ENCODE results near the gene TBC1D9B. TPM values are rescaled to one million over a fixed set of nuclear protein-coding genes. Genes with fewer than 3 reads are reported as not detected.

Gene TBC1D9B
- total RNA-seq, 1 donor from 2014 or later, result 79.6 TPM

DNA sequence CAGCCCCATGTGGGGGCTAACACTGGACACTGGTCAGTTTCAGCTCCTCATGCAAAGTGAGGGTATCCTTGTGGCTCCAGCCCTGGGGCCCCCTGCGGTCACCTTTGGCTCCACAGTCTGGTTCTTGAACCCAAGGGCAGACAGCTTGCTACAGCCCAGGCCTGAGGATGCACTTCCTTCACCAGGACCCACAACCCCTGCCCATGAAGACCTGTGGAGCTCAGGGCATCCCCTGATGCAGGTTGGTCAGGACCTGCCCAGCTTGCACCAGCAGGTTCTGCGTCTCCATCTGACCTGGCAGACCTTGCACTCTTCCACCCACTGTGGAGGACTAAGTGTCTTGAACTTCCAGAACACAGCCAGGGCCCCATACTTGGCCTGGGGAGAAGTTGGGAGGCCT lies 45.4 kb downstream of the TBC1D9B start:
- Histone ChIP-seq H3K27me3 (ENCODE audit: control insufficient read depth, insufficient read depth, low read length) (no peaks in the 10 kb centered on the region), H3K36me3 (ENCODE audit: control insufficient read depth, insufficient read depth, low read length) (peaks cover 2% of the 10 kb centered on the region), H3K4me3 (ENCODE audit: low read depth, low read length) (no peak overlapping the region)
- TF ChIP-seq, protein P1, sequence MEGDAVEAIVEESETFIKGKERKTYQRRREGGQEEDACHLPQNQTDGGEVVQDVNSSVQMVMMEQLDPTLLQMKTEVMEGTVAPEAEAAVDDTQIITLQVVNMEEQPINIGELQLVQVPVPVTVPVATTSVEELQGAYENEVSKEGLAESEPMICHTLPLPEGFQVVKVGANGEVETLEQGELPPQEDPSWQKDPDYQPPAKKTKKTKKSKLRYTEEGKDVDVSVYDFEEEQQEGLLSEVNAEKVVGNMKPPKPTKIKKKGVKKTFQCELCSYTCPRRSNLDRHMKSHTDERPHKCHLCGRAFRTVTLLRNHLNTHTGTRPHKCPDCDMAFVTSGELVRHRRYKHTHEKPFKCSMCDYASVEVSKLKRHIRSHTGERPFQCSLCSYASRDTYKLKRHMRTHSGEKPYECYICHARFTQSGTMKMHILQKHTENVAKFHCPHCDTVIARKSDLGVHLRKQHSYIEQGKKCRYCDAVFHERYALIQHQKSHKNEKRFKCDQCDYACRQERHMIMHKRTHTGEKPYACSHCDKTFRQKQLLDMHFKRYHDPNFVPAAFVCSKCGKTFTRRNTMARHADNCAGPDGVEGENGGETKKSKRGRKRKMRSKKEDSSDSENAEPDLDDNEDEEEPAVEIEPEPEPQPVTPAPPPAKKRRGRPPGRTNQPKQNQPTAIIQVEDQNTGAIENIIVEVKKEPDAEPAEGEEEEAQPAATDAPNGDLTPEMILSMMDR (IDR thresholded peaks at IDR 0.05; ENCODE audit: insufficient read depth, low read length, poor library complexity, severe bottlenecking), result no peak
- no peak for DNase-seq (ENCODE audit: low read depth)

DNA sequence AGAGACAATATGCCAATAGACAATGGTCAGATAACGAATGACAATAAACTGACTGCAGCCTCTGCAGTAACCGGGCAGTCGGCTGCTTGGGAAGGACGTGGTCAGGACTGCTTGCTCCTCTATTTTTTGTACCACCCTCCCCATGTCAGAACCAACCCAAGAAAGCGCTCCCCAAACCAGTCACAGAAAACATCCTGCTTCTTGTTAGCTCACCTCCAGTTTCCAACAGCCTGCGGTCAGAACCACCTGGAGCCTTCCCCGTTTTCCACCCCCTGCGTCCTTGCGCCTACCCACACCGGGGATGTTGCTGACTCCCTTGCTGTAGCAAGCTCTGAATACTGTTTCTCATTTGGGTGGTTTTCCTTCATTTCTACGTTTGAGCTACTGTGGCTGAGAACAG lies 47.4 kb downstream of the TBC1D9B start:
- Histone ChIP-seq H3K27me3 (ENCODE audit: control insufficient read depth, insufficient read depth, low read length) (no peaks in the 10 kb centered on the region), H3K4me3 (ENCODE audit: low read depth, low read length) (no peak overlapping the region), H3K36me3 (ENCODE audit: control insufficient read depth, insufficient read depth, low read length) (peaks cover 2% of the 10 kb centered on the region)
- no peak for DNase-seq (ENCODE audit: low read depth)
- TF ChIP-seq, protein P1 (IDR thresholded peaks at IDR 0.05; ENCODE audit: insufficient read depth, low read length, poor library complexity, severe bottlenecking), result no peak

DNA sequence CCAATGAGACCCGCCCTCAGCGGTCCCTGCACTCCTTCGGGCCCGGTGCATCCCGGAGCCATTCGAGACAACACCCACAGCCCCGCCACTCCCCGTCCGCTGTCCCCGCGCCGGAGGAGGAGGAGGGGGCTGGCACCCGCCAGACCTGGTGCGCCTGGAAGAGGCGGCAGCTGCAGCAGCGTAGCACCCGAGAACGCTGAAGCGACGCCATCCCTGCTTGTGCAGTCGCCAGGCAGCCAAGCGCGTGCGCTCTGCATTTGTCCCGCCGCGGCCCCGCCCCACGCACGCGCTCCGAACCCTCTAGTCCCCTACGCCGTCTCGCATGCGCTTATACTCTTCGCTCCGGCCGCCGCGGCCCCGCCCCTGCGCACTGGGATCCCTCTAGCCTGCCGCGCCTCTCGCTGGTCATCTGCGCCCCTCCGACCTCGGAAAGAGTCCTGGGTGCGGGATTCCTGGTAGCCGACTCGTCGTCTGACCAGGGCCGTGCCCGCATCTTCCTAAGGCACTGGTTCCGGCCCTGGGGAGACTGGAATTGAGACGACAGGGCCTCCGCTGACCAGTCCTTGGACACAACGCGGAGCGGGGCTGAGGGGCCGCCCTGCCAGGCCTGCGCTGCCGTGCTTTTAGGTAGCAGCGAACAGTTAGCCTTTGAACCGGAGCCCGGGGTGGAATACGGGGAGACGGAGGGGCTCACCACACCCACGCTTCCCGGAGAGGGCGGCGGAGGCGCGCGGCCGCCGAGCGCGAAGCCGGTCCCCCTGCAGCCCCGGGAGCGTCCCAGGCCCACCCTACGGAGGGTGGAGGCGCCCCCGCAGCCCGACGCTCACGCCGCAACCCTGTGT lies 48.9 kb downstream of the TBC1D9B start, which contains the start of gene MRNIP:
Gene MRNIP, minus strand, starts transcription at position 232 of the 842 bp plus-strand sequence. Its CDS starts 21 bp downstream, at position 211.
- H3K27me3 ChIP-seq (ENCODE audit: control insufficient read depth, insufficient read depth, low read length), result no peaks in the 10 kb centered on the region
- TF ChIP-seq, protein P1 (IDR thresholded peaks at IDR 0.05; ENCODE audit: insufficient read depth, low read length, poor library complexity, severe bottlenecking), result peak; percentile 17
- DNase-seq (ENCODE audit: low read depth), result peak; percentile 73
- peak within 1 kb of the TSS; percentile 88 for H3K4me3 ChIP-seq (ENCODE audit: low read depth, low read length)
- peaks cover 2% of the 10 kb centered on the region for H3K36me3 ChIP-seq (ENCODE audit: control insufficient read depth, insufficient read depth, low read length)

DNA sequence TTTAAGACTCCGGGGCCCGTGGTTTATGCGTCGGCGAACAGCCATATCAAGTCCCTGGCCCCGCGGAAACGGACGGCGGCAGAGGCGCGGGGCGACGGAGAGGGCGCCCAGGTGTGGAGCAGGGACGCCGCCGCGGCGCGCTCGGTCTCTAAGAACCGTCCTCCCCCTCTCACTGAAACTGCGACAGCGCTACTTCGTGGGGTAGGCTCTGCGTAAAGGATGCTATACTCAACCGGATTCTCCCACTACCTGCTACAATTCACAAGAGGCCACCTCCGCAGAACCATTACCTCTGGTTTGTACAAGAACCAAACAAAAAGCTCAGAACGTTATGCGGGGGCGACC lies 49.5 kb downstream of the TBC1D9B start:
- Histone ChIP-seq H3K27me3 (ENCODE audit: control insufficient read depth, insufficient read depth, low read length) (no peaks in the 10 kb centered on the region), H3K36me3 (ENCODE audit: control insufficient read depth, insufficient read depth, low read length) (no peaks in the 10 kb centered on the region), H3K4me3 (ENCODE audit: low read depth, low read length) (peak overlapping the region; percentile 88)
- TF ChIP-seq, protein P1 (IDR thresholded peaks at IDR 0.05; ENCODE audit: insufficient read depth, low read length, poor library complexity, severe bottlenecking), result no peak
- no peak for DNase-seq (ENCODE audit: low read depth)

DNA sequence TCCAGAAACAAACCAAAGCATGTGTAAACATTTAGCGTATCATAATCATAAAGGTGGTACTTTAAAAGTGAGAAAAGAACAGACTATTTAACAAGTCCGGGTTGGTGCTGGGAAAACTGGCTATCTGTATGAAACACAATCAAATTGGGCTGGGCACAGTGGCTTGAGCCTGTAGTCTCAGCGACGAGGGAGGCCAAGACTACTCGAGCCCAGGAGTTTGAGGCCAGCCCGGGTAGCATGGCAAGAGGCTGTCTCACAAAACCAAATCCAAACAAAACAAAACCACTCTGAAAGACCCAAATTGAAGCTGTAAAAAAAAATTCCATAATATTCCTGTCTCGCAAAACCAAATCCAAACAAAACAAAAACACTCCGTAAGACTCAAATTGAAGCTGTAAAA lies 53.3 kb downstream of the TBC1D9B start:
- no peaks in the 10 kb centered on the region for H3K27me3 ChIP-seq (ENCODE audit: control insufficient read depth, insufficient read depth, low read length)
- no peak overlapping the region for H3K4me3 ChIP-seq (ENCODE audit: low read depth, low read length)
- peaks cover 1% of the 10 kb centered on the region for H3K36me3 ChIP-seq (ENCODE audit: control insufficient read depth, insufficient read depth, low read length)
- TF ChIP-seq, protein P1 (IDR thresholded peaks at IDR 0.05; ENCODE audit: insufficient read depth, low read length, poor library complexity, severe bottlenecking), result no peak
- no peak for DNase-seq (ENCODE audit: low read depth)
